ENCODE measurements around the gene ALG14.
A peak's percentile ranks its signal among the peaks of the same experiment; 100 is the strongest.

The ALG14 gene

DNA sequence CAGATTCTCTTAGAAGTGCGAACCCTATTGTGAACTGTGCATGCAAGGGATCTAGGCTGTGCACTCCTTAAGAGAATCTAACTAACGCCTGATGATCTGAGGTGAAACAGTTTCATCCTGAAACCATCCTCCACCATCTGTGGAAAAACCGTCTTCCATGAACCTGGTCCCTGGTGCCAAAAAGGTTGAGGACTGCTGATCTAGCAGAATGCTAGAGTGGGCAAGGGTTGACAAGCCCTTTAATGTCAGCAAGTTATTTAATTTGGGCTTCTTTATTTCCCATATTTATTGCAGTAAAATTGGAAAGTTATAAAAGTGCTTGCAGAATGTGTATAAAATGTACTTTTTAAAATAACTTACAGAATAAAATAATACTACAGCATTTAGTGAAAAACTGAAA is 26.4 kb downstream of the ALG14 start:
- in situ Hi-C loops (cut with MboI; ENCODE audit: low sequenced_read_pairs) = loop anchor here (10.0 kb wide), 1 partner anchor 522 kb away; no protein-coding TSS in a partner anchor
- DNase-seq (ENCODE audit: low spot score in 2 of 2) = no peak
- H3K27me3 ChIP-seq (ENCODE audit: low read depth) = no peaks in the 10 kb centered on the region
- H3K9me3 ChIP-seq = no peaks in the 10 kb centered on the region
- no peaks in the 10 kb centered on the region for H3K4me1 ChIP-seq
- no peak overlapping the region for H3K4me3 ChIP-seq
- H3K36me3 ChIP-seq (replicated peaks) = no peaks in the 10 kb centered on the region

DNA sequence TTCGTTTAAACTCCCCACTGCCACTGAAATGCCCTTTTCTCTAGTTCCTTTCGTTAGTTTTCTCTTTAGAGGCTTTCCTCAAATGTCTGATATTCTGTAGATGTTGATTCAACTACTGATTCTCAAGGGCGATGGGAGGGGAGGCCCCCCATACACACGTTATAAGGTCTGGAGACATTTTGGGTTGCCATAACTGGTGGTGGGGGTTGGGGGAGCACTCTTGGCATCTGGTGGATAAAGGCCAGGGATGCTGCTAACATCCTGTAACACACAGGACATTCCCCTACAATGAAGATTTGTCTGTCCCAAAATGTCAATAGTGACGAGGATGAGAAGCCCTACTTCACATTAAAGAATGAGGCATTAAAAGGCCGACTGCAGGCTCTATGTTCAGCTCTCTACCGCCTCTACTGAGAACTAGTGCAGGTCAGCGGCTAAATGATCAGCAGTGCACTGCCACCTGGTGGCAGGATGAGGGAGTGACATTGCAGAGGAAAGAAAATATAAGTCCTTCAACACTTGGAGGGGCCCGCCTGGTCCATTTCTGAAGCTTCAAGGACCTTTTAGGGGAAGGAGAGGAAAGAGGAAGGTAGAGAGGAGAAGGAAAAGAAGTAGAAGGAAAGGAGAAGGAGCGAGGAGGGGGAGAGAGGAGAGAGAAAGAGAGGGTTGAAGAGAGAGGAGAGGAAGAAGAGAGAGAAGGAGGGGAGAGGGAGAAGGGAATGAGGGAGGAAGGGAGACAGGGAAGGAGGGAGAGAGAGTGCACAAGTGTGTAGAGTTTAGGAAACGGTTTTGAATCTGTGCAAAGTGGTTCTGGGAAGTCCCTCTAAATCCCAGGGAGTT is 29.4 kb downstream of the ALG14 start:
- in situ Hi-C loops (cut with MboI; ENCODE audit: low sequenced_read_pairs) = loop anchor here (5.0 to 10.0 kb wide), 2 partner anchors 191 to 519 kb away; no protein-coding TSS in a partner anchor
- H3K36me3 ChIP-seq (replicated peaks) = no peaks in the 10 kb centered on the region

DNA sequence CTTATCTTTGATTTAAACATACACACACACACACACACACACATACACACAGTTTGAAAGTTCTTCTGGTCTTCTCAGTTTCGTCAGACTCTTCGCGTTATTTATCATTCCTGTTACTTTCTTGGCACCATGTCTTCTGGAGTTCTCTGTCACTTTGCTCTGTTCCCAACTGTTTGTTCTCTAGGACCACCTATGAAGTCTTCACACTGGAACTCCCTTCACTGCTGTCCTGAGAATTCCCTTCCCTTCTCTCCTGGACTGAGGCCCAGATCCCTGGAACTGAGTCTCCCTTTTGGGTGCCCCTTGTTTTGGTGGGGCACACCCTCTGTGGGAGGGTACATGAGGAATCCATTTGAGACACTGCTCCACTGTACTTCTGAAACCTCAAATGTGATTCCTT is 30.5 kb downstream of the ALG14 start:
- Histone ChIP-seq H3K9me3 (no peaks in the 10 kb centered on the region), H3K36me3 (replicated peaks) (no peaks in the 10 kb centered on the region), H3K27me3 (ENCODE audit: low read depth) (no peaks in the 10 kb centered on the region), H3K4me1 (no peaks in the 10 kb centered on the region), H3K4me3 (no peak overlapping the region)
- DNase-seq (ENCODE audit: low spot score in 2 of 2) = no peak
- in situ Hi-C loops (cut with MboI; ENCODE audit: low sequenced_read_pairs) = loop anchor here (5.0 to 10.0 kb wide), 2 partner anchors 190 to 517 kb away; no protein-coding TSS in a partner anchor

More for the DNA sequence above, 29.4 kb downstream of the ALG14 start:
- H3K27me3 ChIP-seq (ENCODE audit: low read depth) = no peaks in the 10 kb centered on the region
- no peak overlapping the region for H3K4me3 ChIP-seq
- H3K4me1 ChIP-seq = no peaks in the 10 kb centered on the region
- DNase-seq (ENCODE audit: low spot score in 2 of 2) = peak; percentile 84 to 87
- H3K9me3 ChIP-seq = no peaks in the 10 kb centered on the region

DNA sequence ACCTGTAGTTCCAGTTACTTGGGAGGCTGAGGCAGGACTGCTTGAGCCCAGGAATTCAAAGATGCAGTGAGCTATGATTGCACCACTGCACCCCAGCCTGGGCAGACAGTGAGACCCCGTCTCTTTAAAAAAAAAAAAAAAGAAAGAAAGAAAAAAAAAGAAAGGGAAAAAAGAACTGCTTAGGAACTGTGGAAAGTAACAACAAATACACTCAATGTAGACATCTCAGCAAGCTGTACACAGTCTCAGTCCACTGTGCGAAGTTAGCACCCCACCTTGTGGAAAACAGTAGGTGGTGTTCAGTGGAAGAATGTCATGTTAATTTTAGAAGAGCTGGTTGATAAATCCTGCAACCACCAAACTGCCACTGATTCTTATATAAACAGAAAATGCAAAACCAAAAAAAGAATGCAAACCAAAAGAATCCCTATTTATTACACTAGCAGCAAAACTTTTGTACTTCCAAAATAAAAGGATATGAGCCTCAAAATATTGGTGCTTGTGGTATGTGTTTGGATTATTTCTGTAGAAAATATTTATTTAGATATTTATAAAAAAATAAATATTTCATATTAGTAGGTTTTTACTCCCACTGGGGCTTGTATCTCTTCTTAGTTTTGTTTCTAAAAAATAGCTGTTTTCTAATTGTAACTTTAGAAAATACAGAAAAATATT is 31.1 kb downstream of the ALG14 start:
- peak; percentile 71 to 80 for DNase-seq (ENCODE audit: low spot score in 2 of 2)
- Histone ChIP-seq H3K4me1 (no peaks in the 10 kb centered on the region), H3K4me3 (no peak overlapping the region), H3K36me3 (replicated peaks) (no peaks in the 10 kb centered on the region), H3K9me3 (no peaks in the 10 kb centered on the region), H3K27me3 (ENCODE audit: low read depth) (no peaks in the 10 kb centered on the region)
- in situ Hi-C loops (cut with MboI; ENCODE audit: low sequenced_read_pairs) = loop anchor here (5.0 to 10.0 kb wide), 2 partner anchors 189 to 517 kb away; no protein-coding TSS in a partner anchor

DNA sequence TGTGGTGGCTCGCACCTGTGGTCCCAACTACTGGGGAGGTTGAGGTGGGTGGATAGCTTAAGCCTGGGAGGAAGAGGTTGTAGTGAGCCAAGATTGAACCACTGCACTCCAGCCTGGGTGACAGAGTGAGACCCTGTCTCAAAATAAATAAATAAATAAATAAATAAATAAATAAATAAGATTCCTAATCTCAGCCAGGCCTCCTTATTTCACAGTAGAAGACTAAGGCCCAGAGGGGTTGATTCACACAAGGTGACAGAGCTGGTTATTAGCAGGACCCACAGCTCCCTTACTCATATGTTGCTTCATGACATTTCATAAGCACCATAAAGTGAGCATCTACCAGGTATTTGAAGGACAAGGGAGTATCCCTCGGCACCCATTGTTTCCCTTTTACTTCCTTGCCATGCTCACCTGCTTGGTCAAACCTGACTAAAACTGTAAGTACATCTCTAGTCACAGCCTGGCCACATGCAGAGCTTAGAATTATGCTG is 32.7 kb downstream of the ALG14 start:
- Histone ChIP-seq H3K27me3 (ENCODE audit: low read depth) (no peaks in the 10 kb centered on the region), H3K9me3 (no peaks in the 10 kb centered on the region), H3K36me3 (replicated peaks) (no peaks in the 10 kb centered on the region), H3K4me1 (no peaks in the 10 kb centered on the region), H3K4me3 (no peak overlapping the region)
- in situ Hi-C loops (cut with MboI; ENCODE audit: low sequenced_read_pairs) = loop anchor here (5.0 to 10.0 kb wide), 2 partner anchors 188 to 515 kb away; no protein-coding TSS in a partner anchor
- DNase-seq (ENCODE audit: low spot score in 2 of 2) = no peak

DNA sequence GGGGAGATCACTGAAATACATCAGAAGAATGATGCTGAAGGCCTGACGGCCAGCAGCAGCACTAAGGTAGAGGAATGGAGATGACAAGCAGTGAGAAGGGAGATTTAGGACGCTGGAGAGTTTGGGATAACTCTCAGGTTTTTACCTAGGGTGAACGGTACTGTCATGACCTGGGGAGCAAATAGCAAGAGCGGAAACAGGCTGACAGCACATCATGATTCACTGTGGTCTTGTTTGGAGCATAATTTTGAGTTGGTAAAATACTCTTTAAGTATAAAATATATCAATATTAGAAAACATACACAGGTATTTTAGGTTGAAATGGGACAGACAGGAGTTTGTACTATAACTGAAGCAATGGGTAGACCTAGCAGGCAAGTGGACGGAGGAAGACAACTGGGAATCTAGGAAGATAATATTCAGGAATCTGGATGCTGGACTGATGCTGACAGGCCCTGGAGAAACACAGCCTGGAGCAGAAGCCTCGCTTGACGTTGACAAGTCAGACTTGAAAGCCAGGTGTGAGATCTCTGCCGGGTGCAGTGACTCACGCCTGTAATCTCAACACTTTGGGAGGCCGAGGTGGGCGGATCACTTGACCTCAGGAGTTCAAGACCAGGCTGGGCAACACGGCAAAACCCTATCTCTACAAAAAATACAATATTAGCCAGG is 33.3 kb downstream of the ALG14 start:
- Histone ChIP-seq H3K4me1 (no peaks in the 10 kb centered on the region), H3K27me3 (ENCODE audit: low read depth) (no peaks in the 10 kb centered on the region), H3K4me3 (no peak overlapping the region), H3K9me3 (no peaks in the 10 kb centered on the region), H3K36me3 (replicated peaks) (no peaks in the 10 kb centered on the region)
- no peak for DNase-seq (ENCODE audit: low spot score in 2 of 2)
- in situ Hi-C loops (cut with MboI; ENCODE audit: low sequenced_read_pairs) = loop anchor here (5.0 to 10.0 kb wide), 2 partner anchors 187 to 515 kb away; no protein-coding TSS in a partner anchor

DNA sequence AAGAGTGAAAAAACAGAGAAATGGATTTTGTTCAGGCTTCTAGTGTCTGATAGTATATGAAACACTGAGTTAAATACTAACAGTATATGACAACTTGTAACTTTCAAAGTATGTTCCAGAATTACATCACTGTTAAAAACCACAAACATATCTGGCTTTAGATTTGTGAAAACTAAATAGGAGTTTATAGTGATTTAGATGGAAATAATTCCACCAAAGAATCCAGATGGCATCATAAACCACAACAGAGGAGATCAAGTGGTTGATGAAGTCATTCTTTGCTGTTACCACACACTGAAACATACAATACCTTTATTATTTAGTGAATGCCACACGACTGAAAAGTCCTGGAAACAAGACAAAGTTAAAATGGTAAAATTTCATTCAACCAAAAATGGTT is 37.2 kb downstream of the ALG14 start:
- Histone ChIP-seq H3K4me3 (no peak overlapping the region), H3K36me3 (replicated peaks) (no peaks in the 10 kb centered on the region), H3K27me3 (ENCODE audit: low read depth) (no peaks in the 10 kb centered on the region), H3K4me1 (no peaks in the 10 kb centered on the region), H3K9me3 (no peaks in the 10 kb centered on the region)
- DNase-seq (ENCODE audit: low spot score in 2 of 2) = no peak
- in situ Hi-C loops (cut with MboI; ENCODE audit: low sequenced_read_pairs) = no loop called here

DNA sequence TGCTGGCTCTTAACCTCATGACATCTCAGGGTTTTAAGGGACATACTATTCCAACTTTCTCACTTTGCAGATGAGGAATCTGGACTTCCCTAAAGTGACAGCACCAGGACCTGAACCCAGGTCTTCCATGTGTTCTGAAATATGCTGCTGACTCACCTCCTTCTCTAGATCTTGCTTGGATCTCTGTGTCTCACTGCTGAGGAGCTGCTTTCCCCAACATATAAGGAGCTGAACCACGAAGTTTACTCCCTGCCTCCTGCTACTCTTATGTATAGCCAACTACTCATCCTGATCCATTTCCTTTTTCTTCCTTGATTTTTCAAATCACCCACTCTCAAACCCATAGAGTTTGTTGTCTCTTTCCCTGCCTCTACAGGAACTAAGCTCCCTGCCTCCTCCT is 38.2 kb downstream of the ALG14 start:
- no peaks in the 10 kb centered on the region for H3K9me3 ChIP-seq
- in situ Hi-C loops (cut with MboI; ENCODE audit: low sequenced_read_pairs) = no loop called here
- no peak for DNase-seq (ENCODE audit: low spot score in 2 of 2)
- H3K4me3 ChIP-seq = no peak overlapping the region
- no peaks in the 10 kb centered on the region for H3K36me3 ChIP-seq (replicated peaks)
- no peaks in the 10 kb centered on the region for H3K27me3 ChIP-seq (ENCODE audit: low read depth)
- no peaks in the 10 kb centered on the region for H3K4me1 ChIP-seq

DNA sequence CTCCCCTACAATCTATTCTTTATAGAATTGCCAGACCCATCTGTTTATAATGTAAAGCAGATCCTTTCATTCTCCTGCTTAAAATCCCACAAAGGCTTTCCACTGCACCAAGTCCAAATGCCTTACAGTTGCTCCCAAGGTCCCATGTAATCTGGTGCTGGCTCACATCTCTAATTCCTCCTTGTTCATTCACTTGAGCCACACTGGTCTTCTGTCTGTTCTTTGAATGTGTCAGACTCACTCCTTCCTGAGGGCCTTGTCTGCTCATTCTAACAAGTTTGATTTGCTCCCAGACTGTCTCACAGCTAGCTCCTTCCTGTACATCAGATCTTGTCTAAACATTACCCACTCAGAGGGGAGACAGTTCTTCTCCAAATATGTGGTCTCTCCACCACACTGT is 38.9 kb downstream of the ALG14 start:
- in situ Hi-C loops (cut with MboI; ENCODE audit: low sequenced_read_pairs) = no loop called here

DNA sequence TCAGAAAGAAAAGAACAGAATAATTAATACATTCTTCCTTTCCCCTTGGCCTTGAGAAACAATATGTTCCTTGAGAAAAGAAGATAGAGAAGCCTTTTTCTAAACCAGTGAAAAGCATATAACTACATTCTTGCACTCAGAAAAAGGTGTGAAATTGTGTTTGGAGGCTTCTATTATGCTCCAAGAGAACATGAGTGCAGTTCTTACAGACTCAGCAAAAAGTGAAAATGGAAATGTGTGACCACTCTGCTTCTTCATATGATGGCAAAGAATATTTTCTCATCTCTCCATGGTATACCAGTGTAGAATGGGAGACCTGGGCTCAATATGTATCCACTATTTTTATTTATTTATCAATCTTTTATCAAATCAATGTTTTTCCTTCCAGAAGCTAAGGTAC is 43.2 kb downstream of the ALG14 start:
- H3K36me3 ChIP-seq (replicated peaks) = peaks cover 5% of the 10 kb centered on the region; the same call in 1 of the 2 replicates
- in situ Hi-C loops (cut with MboI; ENCODE audit: low sequenced_read_pairs) = no loop called here
- no peak for DNase-seq (ENCODE audit: low spot score in 2 of 2)

More for the DNA sequence above, 38.9 kb downstream of the ALG14 start:
- H3K4me3 ChIP-seq = no peak overlapping the region
- no peaks in the 10 kb centered on the region for H3K4me1 ChIP-seq
- no peaks in the 10 kb centered on the region for H3K36me3 ChIP-seq (replicated peaks)
- no peaks in the 10 kb centered on the region for H3K9me3 ChIP-seq
- DNase-seq (ENCODE audit: low spot score in 2 of 2) = no peak
- no peaks in the 10 kb centered on the region for H3K27me3 ChIP-seq (ENCODE audit: low read depth)

DNA sequence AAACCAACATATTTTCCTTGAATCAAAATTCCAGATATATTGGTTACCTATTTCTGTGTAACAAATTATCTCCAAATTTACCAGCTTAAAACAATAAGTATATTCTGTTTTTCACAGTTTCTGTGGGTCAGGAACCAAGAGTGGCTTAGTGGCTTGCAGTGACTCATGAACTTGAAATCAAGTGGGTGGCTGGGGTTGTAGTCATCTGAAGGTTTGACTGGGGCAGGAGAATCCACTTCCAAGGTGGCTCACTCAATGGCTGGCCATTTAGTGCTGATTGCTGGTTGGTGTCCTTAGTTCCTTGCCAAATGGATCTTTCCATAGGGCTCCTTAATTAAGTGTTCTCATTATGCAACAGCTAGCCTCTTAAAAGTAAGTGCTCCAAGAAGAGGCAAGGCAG is 43.8 kb downstream of the ALG14 start:
- Histone ChIP-seq H3K36me3 (replicated peaks) (peaks cover 5% of the 10 kb centered on the region; the same call in 1 of the 2 replicates), H3K9me3 (peaks cover 2% of the 10 kb centered on the region; the same call in 1 of the 2 replicates), H3K4me3 (no peak overlapping the region), H3K27me3 (ENCODE audit: low read depth) (no peaks in the 10 kb centered on the region), H3K4me1 (peaks cover under 1% of the 10 kb centered on the region; the same call in 1 of the 2 replicates)
- in situ Hi-C loops (cut with MboI; ENCODE audit: low sequenced_read_pairs) = no loop called here
- no peak for DNase-seq (ENCODE audit: low spot score in 2 of 2)

More for the DNA sequence above, 43.2 kb downstream of the ALG14 start:
- Histone ChIP-seq H3K27me3 (ENCODE audit: low read depth) (no peaks in the 10 kb centered on the region), H3K9me3 (peaks cover 2% of the 10 kb centered on the region; the same call in 1 of the 2 replicates), H3K4me3 (no peak overlapping the region), H3K4me1 (no peaks in the 10 kb centered on the region)

DNA sequence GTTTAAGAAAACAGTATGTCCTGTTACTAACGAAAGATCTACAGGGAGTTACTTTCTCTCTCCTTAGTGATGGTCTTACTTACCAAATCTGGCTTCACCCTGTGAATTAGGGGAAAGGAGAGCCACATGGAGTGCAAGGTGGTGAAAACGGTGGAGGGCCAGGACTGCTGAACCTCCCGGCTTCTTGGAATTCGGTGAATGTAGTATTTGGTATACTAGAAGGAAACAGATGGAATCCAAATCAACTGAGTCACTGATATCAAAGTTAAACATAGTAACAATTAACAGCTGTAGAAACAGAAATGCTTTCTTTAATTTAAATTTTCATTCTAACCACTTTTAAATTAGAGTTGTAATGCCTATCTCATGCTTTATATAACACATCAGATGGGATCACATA is 45.7 kb downstream of the ALG14 start:
- Histone ChIP-seq H3K27me3 (ENCODE audit: low read depth) (no peaks in the 10 kb centered on the region), H3K4me1 (peaks cover 11% of the 10 kb centered on the region), H3K36me3 (replicated peaks) (peaks cover 5% of the 10 kb centered on the region; the same call in 1 of the 2 replicates), H3K9me3 (peaks cover 2% of the 10 kb centered on the region; the same call in 1 of the 2 replicates), H3K4me3 (no peak overlapping the region)
- DNase-seq (ENCODE audit: low spot score in 2 of 2) = no peak
- in situ Hi-C loops (cut with MboI; ENCODE audit: low sequenced_read_pairs) = no loop called here

DNA sequence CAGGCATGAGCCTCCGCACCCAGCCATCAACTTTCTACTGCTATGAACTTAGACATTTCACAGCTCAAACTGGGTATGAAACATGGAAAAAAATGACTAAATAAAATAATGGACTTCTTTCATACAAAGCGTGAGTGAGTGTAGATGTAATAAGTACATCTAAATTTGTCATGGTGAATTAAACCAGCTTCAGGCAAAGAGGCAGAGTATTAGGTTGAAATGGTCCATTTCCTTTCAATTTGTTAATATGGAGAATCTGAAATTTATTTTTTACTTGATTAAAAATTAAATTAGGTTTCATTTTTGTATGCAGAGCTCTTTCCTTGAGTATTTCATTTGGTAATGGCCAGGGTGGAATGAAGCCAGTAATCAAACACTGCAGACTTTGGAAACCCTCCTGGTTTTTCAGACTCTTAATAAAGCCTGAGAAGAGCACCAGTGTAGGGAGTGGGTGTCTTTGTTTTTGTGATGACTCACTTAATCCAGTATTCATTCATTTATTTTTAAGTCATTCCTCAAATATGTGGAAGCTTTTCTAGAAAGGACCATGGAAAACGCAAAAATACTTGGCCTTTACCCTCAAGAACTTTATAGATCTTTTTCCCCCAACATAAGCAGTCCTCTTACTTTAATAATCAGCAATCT is 49.2 kb downstream of the ALG14 start:
- H3K36me3 ChIP-seq (replicated peaks) = peaks cover 5% of the 10 kb centered on the region
- H3K9me3 ChIP-seq = peaks cover 2% of the 10 kb centered on the region; the same call in 1 of the 2 replicates
- in situ Hi-C loops (cut with MboI; ENCODE audit: low sequenced_read_pairs) = no loop called here
- DNase-seq (ENCODE audit: low spot score in 2 of 2) = peak in 1 of 2 experiments; percentile 53
- H3K27me3 ChIP-seq (ENCODE audit: low read depth) = no peaks in the 10 kb centered on the region
- no peak overlapping the region for H3K4me3 ChIP-seq
- peaks cover 14% of the 10 kb centered on the region for H3K4me1 ChIP-seq

Measured in HAP-1 (cell line).